Keratinocyte (primary cell): Measurements from ENCODE around the gene C8B. TPM values are rescaled to one million over a fixed set of nuclear protein-coding genes. Genes with fewer than 3 reads are reported as not detected.

ENCODE experiments used
- DNase-seq: peaks from one replicate; pipeline ENCODE4 v3.0.0-alpha.2; 2011; ENCODE audit warnings: low read depth, missing footprints, low spot score
- FAIRE-seq: peaks from 2 replicates; lab custom pipeline; 2011; peaks lifted over from hg19 to GRCh38; lab: Jason Lieb, UNC
- H2AFZ ChIP-seq: 2 replicates; pipeline ENCODE4 v1.6.0; 2012; ENCODE audit warnings: low read length, control low read depth, inconsistent platforms; ENCODE audit not compliant: control insufficient read depth
- H3K27ac ChIP-seq: 2 replicates; pipeline ENCODE4 v1.5.1; 2011; ENCODE audit warnings: low read length; ENCODE audit not compliant: control insufficient read depth, insufficient read depth
- H3K27me3 ChIP-seq: 3 replicates; pipeline ENCODE4 v1.6.0; 2011; ENCODE audit warnings: low read length; ENCODE audit not compliant: control insufficient read depth, insufficient read depth; ENCODE audit errors: extremely low read depth
- H3K36me3 ChIP-seq, 2 experiments: 2 replicates in 1 of 2; 3 replicates in 1 of 2; pipeline ENCODE4 v1.5.1; 2011; ENCODE audit warnings: low read length in 2 of 2, mild to moderate bottlenecking in 1 of 2; ENCODE audit not compliant: control insufficient read depth in 2 of 2, insufficient read depth in 2 of 2; ENCODE audit errors: extremely low read depth in 1 of 2
- H3K4me1 ChIP-seq: 3 replicates; pipeline ENCODE4 v1.5.1; 2011; ENCODE audit warnings: low read length; ENCODE audit not compliant: control insufficient read depth, insufficient read depth; ENCODE audit errors: extremely low read depth
- H3K4me2 ChIP-seq: 3 replicates; pipeline ENCODE4 v1.6.0; 2011; ENCODE audit warnings: low read depth, low read length; ENCODE audit not compliant: control insufficient read depth, insufficient read depth; ENCODE audit errors: extremely low read depth
- H3K4me3 ChIP-seq, 3 experiments: fragments of 200-600 bp in 1 of 3; sonication (generic) in 1 of 3; 2 replicates in 2 of 3; 3 replicates in 1 of 3; pipeline ENCODE4 v1.5.1; 2011 to 2016; ENCODE audit warnings: low read length in 3 of 3, mild to moderate bottlenecking in 3 of 3, control low read depth in 2 of 3, inconsistent platforms in 1 of 3, low read depth in 1 of 3, mixed read lengths in 1 of 3, mixed run types in 1 of 3, moderate library complexity in 1 of 3; ENCODE audit not compliant: control insufficient read depth in 2 of 3, insufficient read depth in 2 of 3; ENCODE audit errors: extremely low read depth in 1 of 3
- H3K79me2 ChIP-seq: 2 replicates; pipeline ENCODE4 v1.6.0; 2012; ENCODE audit warnings: low read length; ENCODE audit not compliant: control insufficient read depth, insufficient read depth
- H3K9ac ChIP-seq: 3 replicates; pipeline ENCODE4 v1.6.0; 2011; ENCODE audit warnings: low read length; ENCODE audit not compliant: control insufficient read depth, insufficient read depth; ENCODE audit errors: extremely low read depth
- H3K9me1 ChIP-seq: 3 replicates; pipeline ENCODE4 v1.6.0; 2011; ENCODE audit warnings: low read length; ENCODE audit not compliant: control insufficient read depth, insufficient read depth; ENCODE audit errors: extremely low read depth
- H3K9me3 ChIP-seq: 2 replicates; pipeline ENCODE4 v1.5.1; 2012; ENCODE audit warnings: low read depth, low read length; ENCODE audit not compliant: control insufficient read depth
- H4K20me1 ChIP-seq: 3 replicates; pipeline ENCODE4 v1.6.0; 2011; ENCODE audit warnings: low read length; ENCODE audit not compliant: control insufficient read depth, insufficient read depth; ENCODE audit errors: extremely low read depth
- EZH2 ChIP-seq: IDR thresholded peaks from one replicate; pipeline ENCODE4 v1.6.1; 2012; ENCODE audit warnings: inconsistent platforms, mild to moderate bottlenecking, low read length, moderate library complexity
- dilution Hi-C: fragments of 300-500 bp; cut with MboI; formaldehyde crosslinking; loops from one replicate; pipeline ENCODE4 v1.7.0; 2020; ENCODE audit warnings: low sequenced_read_pairs; ENCODE audit not compliant: extremely low pct_ligation_motif_present
- polyA plus RNA-seq, 5 experiments: library from polyadenylated mRNA; depleted of rRNA in 3 of 5; stranded (reverse) in 3 of 5; stranded (forward) in 1 of 5; unstranded in 1 of 5; fragments of >200 nt; gene quantifications; 1 replicate in 1 of 5; 2 replicates in 3 of 5; 3 replicates in 1 of 5; pipeline versions ENCODE4 v1.2.1 to v1.2.3, GENCODE V29; 2011 to 2012; ENCODE audit warnings: missing spikeins in 2 of 5, low read depth in 1 of 5, low replicate concordance in 1 of 5
- TF ChIP-seq, protein P1 (sequence below), 3 experiments: IDR thresholded peaks in 1 of 3; conservative IDR thresholded peaks in 1 of 3; optimal IDR thresholded peaks in 1 of 3; 2 replicates in 2 of 3; 3 replicates in 1 of 3; pipeline versions ENCODE3 to v1.5.1; 2011; ENCODE audit warnings: low read length in 3 of 3, mild to moderate bottlenecking in 3 of 3, moderate library complexity in 2 of 3, control low read depth in 1 of 3, inconsistent platforms in 1 of 3; ENCODE audit not compliant: insufficient read depth in 2 of 3; ENCODE audit errors: extremely low read depth in 1 of 3

Gene C8B
- polyA plus RNA-seq, 1 donor (not counting 4 experiments of a cell fraction or from before 2014, with no cell fraction given), result 0.04 TPM

DNA sequence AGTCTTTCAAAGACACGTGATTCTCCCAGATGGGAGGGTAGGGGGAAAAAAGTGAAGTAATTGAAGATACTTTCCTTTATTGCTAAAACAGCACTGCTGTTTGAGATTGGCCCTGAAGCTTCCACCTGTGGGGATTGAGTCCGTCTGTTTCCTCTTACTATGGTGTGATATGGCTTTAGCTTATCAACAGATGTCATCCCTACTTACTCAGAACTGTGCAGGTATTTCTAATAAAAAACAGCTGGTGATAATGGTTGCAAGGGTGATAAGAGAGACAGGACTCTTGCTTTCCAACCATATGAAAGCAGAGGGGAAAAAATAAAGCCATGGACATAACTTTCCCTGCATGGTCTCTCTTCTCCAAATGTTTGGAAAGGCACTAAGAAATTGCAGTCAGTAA is 41.7 kb upstream of the C8B start:
- no peak overlapping the region for H3K27ac ChIP-seq
- H3K9ac ChIP-seq, result no peak overlapping the region
- TF ChIP-seq EZH2, result no peak
- TF ChIP-seq, protein P1, sequence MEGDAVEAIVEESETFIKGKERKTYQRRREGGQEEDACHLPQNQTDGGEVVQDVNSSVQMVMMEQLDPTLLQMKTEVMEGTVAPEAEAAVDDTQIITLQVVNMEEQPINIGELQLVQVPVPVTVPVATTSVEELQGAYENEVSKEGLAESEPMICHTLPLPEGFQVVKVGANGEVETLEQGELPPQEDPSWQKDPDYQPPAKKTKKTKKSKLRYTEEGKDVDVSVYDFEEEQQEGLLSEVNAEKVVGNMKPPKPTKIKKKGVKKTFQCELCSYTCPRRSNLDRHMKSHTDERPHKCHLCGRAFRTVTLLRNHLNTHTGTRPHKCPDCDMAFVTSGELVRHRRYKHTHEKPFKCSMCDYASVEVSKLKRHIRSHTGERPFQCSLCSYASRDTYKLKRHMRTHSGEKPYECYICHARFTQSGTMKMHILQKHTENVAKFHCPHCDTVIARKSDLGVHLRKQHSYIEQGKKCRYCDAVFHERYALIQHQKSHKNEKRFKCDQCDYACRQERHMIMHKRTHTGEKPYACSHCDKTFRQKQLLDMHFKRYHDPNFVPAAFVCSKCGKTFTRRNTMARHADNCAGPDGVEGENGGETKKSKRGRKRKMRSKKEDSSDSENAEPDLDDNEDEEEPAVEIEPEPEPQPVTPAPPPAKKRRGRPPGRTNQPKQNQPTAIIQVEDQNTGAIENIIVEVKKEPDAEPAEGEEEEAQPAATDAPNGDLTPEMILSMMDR (optimal IDR thresholded peaks at IDR 0.05 in 1 of 3, IDR thresholded peaks at IDR 0.05 in 1 of 3, conservative IDR thresholded peaks at IDR 0.05 in 1 of 3; ENCODE audit: extremely low read depth in 1 of 3, insufficient read depth in 2 of 3, low read length in 3 of 3), result no peak
- H2AFZ ChIP-seq, result no peak overlapping the region
- dilution Hi-C loops, result no loop called here
- no peak overlapping the region for H3K4me3 ChIP-seq
- peaks cover 3% of the 10 kb centered on the region for H3K27me3 ChIP-seq
- H3K36me3 ChIP-seq, result no peaks in the 10 kb centered on the region
- H3K4me2 ChIP-seq, result no peak overlapping the region
- no peaks in the 10 kb centered on the region for H3K9me1 ChIP-seq
- H3K9me3 ChIP-seq, result no peaks in the 10 kb centered on the region
- H3K4me1 ChIP-seq, result no peaks in the 10 kb centered on the region
- H3K79me2 ChIP-seq, result no peaks in the 10 kb centered on the region
- no peaks in the 10 kb centered on the region for H4K20me1 ChIP-seq
- no peak for DNase-seq
- no peak for FAIRE-seq

DNA sequence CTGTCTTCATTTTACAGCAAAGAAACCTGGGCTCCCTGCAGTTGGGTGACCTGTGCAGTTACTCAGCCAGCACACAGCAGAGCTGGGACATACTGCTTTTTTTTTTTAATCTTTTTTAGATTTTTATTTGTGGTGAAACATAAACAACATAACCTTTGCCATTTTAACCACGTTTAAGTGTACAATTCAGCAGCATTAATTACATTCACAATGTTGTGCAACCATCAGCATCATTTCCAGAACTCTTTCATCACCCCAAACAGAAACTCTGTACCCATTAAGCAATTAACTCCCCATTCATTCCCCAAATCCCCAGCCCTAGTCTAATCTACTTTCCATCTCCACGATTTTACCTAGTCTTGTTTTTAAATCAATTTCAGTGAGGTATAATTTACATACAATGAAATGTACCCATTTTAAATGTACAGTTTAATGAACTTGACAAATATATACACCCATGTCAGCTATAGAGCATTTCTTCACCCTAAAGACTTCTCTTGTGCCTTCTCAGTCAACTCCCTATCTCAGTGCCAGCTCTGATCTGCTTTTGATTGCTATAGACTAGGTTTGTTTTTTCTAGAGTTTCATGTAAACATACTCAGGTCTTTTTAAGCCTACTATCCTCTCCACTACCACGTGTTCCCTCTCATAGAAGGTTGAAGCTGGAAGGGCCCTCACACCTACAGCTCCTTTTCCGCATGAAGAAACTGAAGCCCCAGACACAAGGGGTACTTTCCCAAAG is 37.8 kb upstream of the C8B start:
- DNase-seq, result no peak
- Histone ChIP-seq H3K9me1 (no peaks in the 10 kb centered on the region), H4K20me1 (no peaks in the 10 kb centered on the region), H3K36me3 (no peaks in the 10 kb centered on the region), H3K27ac (no peak overlapping the region), H3K4me3 (no peak overlapping the region), H3K9me3 (no peaks in the 10 kb centered on the region), H3K4me2 (no peak overlapping the region), H3K27me3 (peaks cover 3% of the 10 kb centered on the region), H3K9ac (no peak overlapping the region), H2AFZ (no peak overlapping the region), H3K4me1 (no peaks in the 10 kb centered on the region), H3K79me2 (no peaks in the 10 kb centered on the region)
- no peak for FAIRE-seq
- no peak for TF ChIP-seq EZH2
- TF ChIP-seq, protein P1 (optimal IDR thresholded peaks at IDR 0.05 in 1 of 3, IDR thresholded peaks at IDR 0.05 in 1 of 3, conservative IDR thresholded peaks at IDR 0.05 in 1 of 3; ENCODE audit: extremely low read depth in 1 of 3, insufficient read depth in 2 of 3, low read length in 3 of 3), result no peak
- dilution Hi-C loops, result no loop called here
